ENCODE measurements around the gene FUT7.
"Not testable (repeated sequence)": the region's sequence is repeated elsewhere in the genome, so short reads cannot be mapped to it uniquely, and the experiment has no call there.

FUT7 gene

GRCh38 chr9:137070201-137070905 lies 38.5 kb upstream of the FUT7 start, which contains the start of gene SAPCD2:
Gene SAPCD2 (minus strand): TSS chr9:137070557. CDS start chr9:137070460, 97 bp downstream.
- peak; percentile 87 for ATAC-seq
- Mint-ChIP-seq H3K4me1 (peaks cover 19% of the 10 kb centered on the region), H3K9me3 (no peaks in the 10 kb centered on the region), H3K36me3 (ENCODE audit: low read depth) (no peaks in the 10 kb centered on the region), H3K27ac (peak within 1 kb of the TSS; percentile 72), H3K4me3 (peak within 1 kb of the TSS; percentile 77), H3K27me3 (no peaks in the 10 kb centered on the region)
- peak; percentile 81 for DNase-seq

GRCh38 chr9:137069508-137070091 lies 37.7 kb upstream of the FUT7 start:
- ATAC-seq (no peak), DNase-seq (no peak)
- no peaks in the 10 kb centered on the region for H3K36me3 Mint-ChIP-seq (ENCODE audit: low read depth)
- no peaks in the 10 kb centered on the region for H3K27me3 Mint-ChIP-seq
- H3K4me3 Mint-ChIP-seq = peak overlapping the region; percentile 55
- H3K4me1 Mint-ChIP-seq = peaks cover 19% of the 10 kb centered on the region
- no peaks in the 10 kb centered on the region for H3K9me3 Mint-ChIP-seq
- no peak overlapping the region for H3K27ac Mint-ChIP-seq

GRCh38 chr9:137068539-137069507 lies 36.9 kb upstream of the FUT7 start:
- Mint-ChIP-seq H3K27me3 (peaks cover 2% of the 10 kb centered on the region), H3K4me1 (peaks cover 19% of the 10 kb centered on the region), H3K27ac (no peak overlapping the region), H3K9me3 (no peaks in the 10 kb centered on the region), H3K4me3 (peak overlapping the region; percentile 55), H3K36me3 (ENCODE audit: low read depth) (no peaks in the 10 kb centered on the region)
- ATAC-seq (no peak), DNase-seq (no peak)

GRCh38 chr9:137067860-137068538 lies 36.1 kb upstream of the FUT7 start:
- ATAC-seq (peak; percentile 55), DNase-seq (peak; percentile 89)
- Mint-ChIP-seq H3K9me3 (no peaks in the 10 kb centered on the region), H3K4me1 (peaks cover 17% of the 10 kb centered on the region), H3K4me3 (peak overlapping the region; percentile 55), H3K27ac (no peak overlapping the region), H3K36me3 (ENCODE audit: low read depth) (no peaks in the 10 kb centered on the region), H3K27me3 (peaks cover 2% of the 10 kb centered on the region)

GRCh38 chr9:137066096-137066861 lies 34.4 kb upstream of the FUT7 start:
- H3K4me1 Mint-ChIP-seq = peaks cover 14% of the 10 kb centered on the region
- no peaks in the 10 kb centered on the region for H3K9me3 Mint-ChIP-seq
- ATAC-seq (no peak), DNase-seq (no peak)
- no peak overlapping the region for H3K4me3 Mint-ChIP-seq
- H3K27ac Mint-ChIP-seq = no peak overlapping the region
- no peaks in the 10 kb centered on the region for H3K36me3 Mint-ChIP-seq (ENCODE audit: low read depth)
- H3K27me3 Mint-ChIP-seq = peaks cover 2% of the 10 kb centered on the region

GRCh38 chr9:137065336-137065967 lies 33.6 kb upstream of the FUT7 start:
- ATAC-seq = no peak
- Mint-ChIP-seq H3K4me1 (peaks cover 7% of the 10 kb centered on the region), H3K9me3 (no peaks in the 10 kb centered on the region), H3K27me3 (peaks cover 2% of the 10 kb centered on the region), H3K27ac (no peak overlapping the region), H3K4me3 (no peak overlapping the region), H3K36me3 (ENCODE audit: low read depth) (no peaks in the 10 kb centered on the region)
- no peak for DNase-seq

- Mint-ChIP-seq H3K27ac (no peak overlapping the region), H3K36me3 (ENCODE audit: low read depth) (no peaks in the 10 kb centered on the region), H3K9me3 (no peaks in the 10 kb centered on the region), H3K27me3 (peaks cover 2% of the 10 kb centered on the region), H3K4me3 (no peak overlapping the region), H3K4me1 (peaks cover 6% of the 10 kb centered on the region)
- no peak for ATAC-seq
- no peak for DNase-seq
These were observed 32.9 kb upstream of the FUT7 start for GRCh38 chr9:137064880-137065164.

- no peaks in the 10 kb centered on the region for H3K36me3 Mint-ChIP-seq (ENCODE audit: low read depth)
- no peaks in the 10 kb centered on the region for H3K9me3 Mint-ChIP-seq
- H3K27me3 Mint-ChIP-seq = peaks cover 2% of the 10 kb centered on the region
- H3K27ac Mint-ChIP-seq = no peak overlapping the region
- no peak overlapping the region for H3K4me3 Mint-ChIP-seq
- ATAC-seq (no peak), DNase-seq (peak; percentile 78)
- H3K4me1 Mint-ChIP-seq = peaks cover 5% of the 10 kb centered on the region
These were observed 32.4 kb upstream of the FUT7 start for GRCh38 chr9:137064027-137064879.

GRCh38 chr9:137063311-137064026 lies 31.6 kb upstream of the FUT7 start:
- no peak overlapping the region for H3K27ac Mint-ChIP-seq
- peaks cover 4% of the 10 kb centered on the region for H3K4me1 Mint-ChIP-seq
- ATAC-seq = no peak
- no peaks in the 10 kb centered on the region for H3K9me3 Mint-ChIP-seq
- H3K36me3 Mint-ChIP-seq (ENCODE audit: low read depth) = no peaks in the 10 kb centered on the region
- no peak overlapping the region for H3K4me3 Mint-ChIP-seq
- H3K27me3 Mint-ChIP-seq = peaks cover 2% of the 10 kb centered on the region
- no peak for DNase-seq

- not testable (repeated sequence) for H3K36me3 Mint-ChIP-seq (ENCODE audit: low read depth); H3K27ac Mint-ChIP-seq
These were observed 30.9 kb upstream of the FUT7 start for GRCh38 chr9:137062798-137063197.

GRCh38 chr9:137062384-137062783 lies 30.5 kb upstream of the FUT7 start:
- Mint-ChIP-seq H3K27ac (no peak overlapping the region), H3K36me3 (ENCODE audit: low read depth) (no peaks in the 10 kb centered on the region), H3K9me3 (no peaks in the 10 kb centered on the region), H3K4me3 (no peak overlapping the region), H3K27me3 (peaks cover 2% of the 10 kb centered on the region), H3K4me1 (no peaks in the 10 kb centered on the region)
- DNase-seq = no peak
- ATAC-seq = no peak

More at GRCh38 chr9:137062798-137063197, 30.9 kb upstream of the FUT7 start:
- H3K4me1 Mint-ChIP-seq, DNase-seq, H3K4me3 Mint-ChIP-seq, ATAC-seq, H3K9me3 Mint-ChIP-seq, H3K27me3 Mint-ChIP-seq: not testable (repeated sequence)

- no peaks in the 10 kb centered on the region for H3K36me3 Mint-ChIP-seq (ENCODE audit: low read depth)
- H3K4me1 Mint-ChIP-seq = no peaks in the 10 kb centered on the region
- no peaks in the 10 kb centered on the region for H3K27me3 Mint-ChIP-seq
- no peak overlapping the region for H3K27ac Mint-ChIP-seq
- no peak overlapping the region for H3K4me3 Mint-ChIP-seq
- no peaks in the 10 kb centered on the region for H3K9me3 Mint-ChIP-seq
- DNase-seq (no peak), ATAC-seq (no peak)
These were observed 26.8 kb upstream of the FUT7 start for GRCh38 chr9:137058521-137059234.

Measured in activated naive CD8-positive, alpha-beta T cell treated with anti-CD3 and anti-CD28 coated beads, Interleukin-2, amount 50 U/mL, for 24 hours (primary cell).